GM23248 (cell line): Measurements from ENCODE around the gene HGD. TPM values are rescaled to one million over a fixed set of nuclear protein-coding genes. Genes with fewer than 3 reads are reported as not detected.

Experiments used
- DNase-seq: peaks from one replicate; pipeline ENCODE4 v3.0.0-alpha.2; 2015
- H2AFZ ChIP-seq: fragments of 200-600 bp; sonication (generic); 2 replicates; pipeline ENCODE4 v1.6.1; 2016; ENCODE audit warnings: antibody characterized with exemption
- H3F3A ChIP-seq: fragments of 200-600 bp; sonication (generic); 2 replicates; pipeline ENCODE4 v1.6.1; 2016; ENCODE audit warnings: mild to moderate bottlenecking, antibody characterized with exemption, mixed run types; ENCODE audit not compliant: insufficient read depth
- H3K27ac ChIP-seq: fragments of 200-600 bp; sonication (generic); 2 replicates; pipeline ENCODE4 v1.5.1; 2016; ENCODE audit warnings: mild to moderate bottlenecking
- H3K27me3 ChIP-seq: fragments of 200-600 bp; sonication (generic); replicated peaks from 2 replicates; pipeline ENCODE4 v1.6.1; 2016; ENCODE audit warnings: mild to moderate bottlenecking; ENCODE audit not compliant: insufficient read depth
- H3K36me3 ChIP-seq: fragments of 200-600 bp; sonication (generic); 2 replicates; pipeline ENCODE4 v1.6.1; 2016; ENCODE audit warnings: low read depth, mild to moderate bottlenecking
- H3K4me1 ChIP-seq: fragments of 200-600 bp; sonication (generic); 2 replicates; pipeline ENCODE4 v1.6.1; 2016; ENCODE audit warnings: mild to moderate bottlenecking; ENCODE audit not compliant: insufficient read depth
- H3K4me2 ChIP-seq: fragments of 200-600 bp; sonication (generic); one replicate; pipeline ENCODE4 v1.6.1; 2016; ENCODE audit warnings: mild to moderate bottlenecking; ENCODE audit not compliant: unreplicated experiment
- H3K4me3 ChIP-seq: fragments of 200-600 bp; sonication (generic); 2 replicates; pipeline ENCODE4 v1.5.1; 2016; ENCODE audit warnings: mild to moderate bottlenecking
- H3K79me2 ChIP-seq: fragments of 200-600 bp; sonication (generic); 2 replicates; pipeline ENCODE4 v1.6.1; 2016; ENCODE audit warnings: mild to moderate bottlenecking; ENCODE audit not compliant: insufficient read depth
- H3K9ac ChIP-seq: fragments of 200-600 bp; sonication (generic); 2 replicates; pipeline ENCODE4 v1.6.1; 2016; ENCODE audit warnings: mild to moderate bottlenecking
- H3K9me2 ChIP-seq: fragments of 200-600 bp; sonication (generic); 2 replicates; pipeline ENCODE4 v1.6.1; 2016; ENCODE audit warnings: mixed run types, mild to moderate bottlenecking, moderate library complexity; ENCODE audit not compliant: insufficient read depth
- H3K9me3 ChIP-seq: fragments of 200-600 bp; sonication (generic); one replicate; pipeline ENCODE4 v1.6.1; 2017; ENCODE audit warnings: low read depth
- H4K20me1 ChIP-seq: fragments of 200-600 bp; sonication (generic); 2 replicates; pipeline ENCODE4 v1.6.0; 2016; ENCODE audit not compliant: insufficient read depth
- EZH2 ChIP-seq: fragments of 200-600 bp; sonication (generic); IDR thresholded peaks from 2 replicates; pipeline ENCODE4 v1.6.1; 2018; ENCODE audit warnings: antibody characterized with exemption, mild to moderate bottlenecking; ENCODE audit not compliant: insufficient read depth, poor library complexity, severe bottlenecking
- EZH2phosphoT487 ChIP-seq: fragments of 200-600 bp; sonication (generic); IDR thresholded peaks from 2 replicates; pipeline ENCODE4 v1.6.1; 2018; ENCODE audit warnings: antibody characterized with exemption, moderate library complexity, mild to moderate bottlenecking, low read depth; ENCODE audit not compliant: insufficient read depth
- WGBS, 2 experiments: methylation state at CpG; one replicate each; pipeline ENCODE4 v1.1.6; 2015 to 2017; ENCODE audit warnings: low lambda C conversion rate in 2 of 2, low coverage in 1 of 2; ENCODE audit errors: missing lambda C conversion rate in 2 of 2; 5-methylcytosine and 5-hydroxymethylcytosine counted together
- in situ Hi-C: fragments of 300-500 bp; cut with MboI; formaldehyde crosslinking; loops from 2 replicates; pipeline ENCODE4 v1.15.0; 2020
- polyA plus RNA-seq: library from polyadenylated mRNA; unstranded; fragments of >200 nt; fragmentation: Nextera tagmentation; extraction: Ambion mirVana; gene quantifications from 2 replicates; pipeline ENCODE4 v1.2.1, GENCODE V29; 2016
- total RNA-seq: library from RNA; depleted of rRNA; stranded (reverse); fragments of >200 nt; shearing (Covaris generic); gene quantifications from 2 replicates; pipeline ENCODE4 v1.2.3, GENCODE V29; 2014

Gene HGD
- total and polyA plus RNA-seq, 2 experiments from 2014 or later = not detected

- H3K4me3 ChIP-seq = no peak overlapping the region
- in situ Hi-C loops = no loop called here
- H3K79me2 ChIP-seq = no peaks in the 10 kb centered on the region
- DNase-seq = no peak
- H4K20me1 ChIP-seq = no peaks in the 10 kb centered on the region
- peaks cover 9% of the 10 kb centered on the region; the same call in 1 of the 2 replicates for H3K27me3 ChIP-seq
- H2AFZ ChIP-seq = no peak overlapping the region
- 13 to 14% methylated on average over 2 of the region's 2 CpGs for WGBS, 2 experiments
- H3F3A ChIP-seq = no peaks in the 10 kb centered on the region
- H3K4me2 ChIP-seq = no peak overlapping the region
- H3K9ac ChIP-seq = no peak overlapping the region
- no peaks in the 10 kb centered on the region for H3K9me3 ChIP-seq
- no peaks in the 10 kb centered on the region for H3K36me3 ChIP-seq
- H3K4me1 ChIP-seq = no peaks in the 10 kb centered on the region
- no peak overlapping the region for H3K27ac ChIP-seq
- no peaks in the 10 kb centered on the region for H3K9me2 ChIP-seq
- TF ChIP-seq EZH2 (no peak), EZH2phosphoT487 (no peak)
These were observed 20.7 kb downstream of the HGD start for GRCh38 chr3:120661106-120661905.

GRCh38 chr3:120659834-120660233, 22.2 kb downstream of the HGD start:
- in situ Hi-C loops = no loop called here

GRCh38 chr3:120659285-120659684, 22.8 kb downstream of the HGD start:
- Histone ChIP-seq H3K9me3 (no peaks in the 10 kb centered on the region), H2AFZ (no peak overlapping the region), H3K27me3 (peaks cover 9% of the 10 kb centered on the region; the same call in 1 of the 2 replicates), H3K36me3 (no peaks in the 10 kb centered on the region), H3K27ac (no peak overlapping the region), H3K9me2 (no peaks in the 10 kb centered on the region), H3K9ac (no peak overlapping the region), H3K79me2 (no peaks in the 10 kb centered on the region), H3K4me3 (no peak overlapping the region), H3F3A (no peaks in the 10 kb centered on the region), H3K4me2 (no peak overlapping the region), H3K4me1 (no peaks in the 10 kb centered on the region), H4K20me1 (no peaks in the 10 kb centered on the region)
- 11 to 16% methylated on average over 1 of the region's 1 CpG for WGBS, 2 experiments
- in situ Hi-C loops = no loop called here
- TF ChIP-seq EZH2phosphoT487 (no peak), EZH2 (no peak)
- no peak for DNase-seq

More at GRCh38 chr3:120659834-120660233, 22.2 kb downstream of the HGD start:
- Histone ChIP-seq H3K4me1 (no peaks in the 10 kb centered on the region), H4K20me1 (no peaks in the 10 kb centered on the region), H2AFZ (no peak overlapping the region), H3K9me3 (no peaks in the 10 kb centered on the region), H3K36me3 (no peaks in the 10 kb centered on the region), H3K27me3 (peaks cover 9% of the 10 kb centered on the region; the same call in 1 of the 2 replicates), H3K9me2 (no peaks in the 10 kb centered on the region), H3K9ac (no peak overlapping the region), H3K4me2 (no peak overlapping the region), H3K79me2 (no peaks in the 10 kb centered on the region), H3K27ac (no peak overlapping the region), H3K4me3 (no peak overlapping the region), H3F3A (no peaks in the 10 kb centered on the region)
- DNase-seq = no peak
- no peak for TF ChIP-seq EZH2phosphoT487
- no peak for TF ChIP-seq EZH2
- 41 to 42% methylated on average over 2 of the region's 2 CpGs for WGBS, 2 experiments

GRCh38 chr3:120652896-120653545, 29.0 kb downstream of the HGD start:
- Histone ChIP-seq H3F3A (no peaks in the 10 kb centered on the region), H4K20me1 (no peaks in the 10 kb centered on the region), H3K4me1 (peaks cover 14% of the 10 kb centered on the region), H3K4me3 (no peak overlapping the region), H3K27ac (no peak overlapping the region), H3K9ac (no peak overlapping the region), H3K9me3 (no peaks in the 10 kb centered on the region), H3K4me2 (no peak overlapping the region), H3K36me3 (no peaks in the 10 kb centered on the region), H3K27me3 (no peaks in the 10 kb centered on the region), H3K79me2 (no peaks in the 10 kb centered on the region), H2AFZ (no peak overlapping the region), H3K9me2 (no peaks in the 10 kb centered on the region)
- 78 to 80% methylated on average over 5 of the region's 5 CpGs for WGBS, 2 experiments
- in situ Hi-C loops = no loop called here
- TF ChIP-seq EZH2 = no peak
- TF ChIP-seq EZH2phosphoT487 = no peak
- DNase-seq = no peak
